MCF 10A (cell line): ENCODE data around the gene SLC9A3. TPM values are rescaled to one million over a fixed set of nuclear protein-coding genes. Genes with fewer than 3 reads are reported as not detected.

ENCODE experiments used
- BruUV-seq: library from RNA; stranded (reverse); fragments of 400-500 nt; replicated peaks from 2 replicates; lab custom pipeline; 2021; lab: Mats Ljungman, UMichigan
- CTCF ChIA-PET: fragments of 300-600 bp; sonication (Branson Sonifier 250); formaldehyde crosslinking; extraction: SDS; loops from one replicate; lab custom pipeline; 2021; ENCODE audit warnings: antibody characterized with exemption, inconsistent platforms; lab: Yijun Ruan, JAX
- POLR2A ChIA-PET: fragments of 300-600, 350-650 bp; sonication (Branson Sonifier 250); formaldehyde crosslinking; extraction: SDS; loops from one replicate; lab custom pipeline; 2020; ENCODE audit warnings: antibody characterized with exemption, inconsistent platforms; lab: Yijun Ruan, JAX
- DNase-seq: peaks from one replicate; pipeline ENCODE4 v3.0.0-alpha.2; 2018; ENCODE audit not compliant: unreplicated experiment
- H3K27ac Mint-ChIP-seq: one replicate; pipeline ENCODE4 v1.8.0; 2022; ENCODE audit warnings: mild to moderate bottlenecking, low read depth, mixed read lengths; ENCODE audit not compliant: unreplicated experiment
- H3K27me3 Mint-ChIP-seq: one replicate; pipeline ENCODE4 v1.8.0; 2022; ENCODE audit warnings: mixed read lengths; ENCODE audit not compliant: insufficient read depth, unreplicated experiment
- H3K36me3 Mint-ChIP-seq: one replicate; pipeline ENCODE4 v1.8.0; 2022; ENCODE audit warnings: mild to moderate bottlenecking, moderate library complexity, mixed read lengths; ENCODE audit not compliant: insufficient read depth, unreplicated experiment
- H3K4me1 Mint-ChIP-seq: one replicate; pipeline ENCODE4 v1.8.0; 2022; ENCODE audit warnings: mixed read lengths; ENCODE audit not compliant: insufficient read depth, unreplicated experiment
- H3K4me3 Mint-ChIP-seq: one replicate; pipeline ENCODE4 v1.8.0; 2022; ENCODE audit warnings: mild to moderate bottlenecking, moderate library complexity, mixed read lengths; ENCODE audit not compliant: unreplicated experiment
- H3K9me3 Mint-ChIP-seq: one replicate; pipeline ENCODE4 v1.8.0; 2022; ENCODE audit warnings: mixed read lengths; ENCODE audit not compliant: unreplicated experiment
- intact Hi-C: fragments of 100-400 bp; cut with micrococcal nuclease; formaldehyde crosslinking; loops from 2 replicates; pipeline ENCODE4 v1.14.1; 2022
- total RNA-seq: library from RNA; stranded (reverse); gene quantifications from 2 replicates; pipeline ENCODE4 v1.2.3, GENCODE V29; 2022
- TF ChIP-seq, protein P1 (sequence below): fragments of 200-600 bp; IDR thresholded peaks from one replicate; pipeline ENCODE4 v1.8.0; 2022; ENCODE audit warnings: antibody characterized with exemption, mild to moderate bottlenecking; ENCODE audit not compliant: unreplicated experiment

Gene SLC9A3
- total RNA-seq, 1 experiment from 2014 or later, result 1.0 TPM

DNA sequence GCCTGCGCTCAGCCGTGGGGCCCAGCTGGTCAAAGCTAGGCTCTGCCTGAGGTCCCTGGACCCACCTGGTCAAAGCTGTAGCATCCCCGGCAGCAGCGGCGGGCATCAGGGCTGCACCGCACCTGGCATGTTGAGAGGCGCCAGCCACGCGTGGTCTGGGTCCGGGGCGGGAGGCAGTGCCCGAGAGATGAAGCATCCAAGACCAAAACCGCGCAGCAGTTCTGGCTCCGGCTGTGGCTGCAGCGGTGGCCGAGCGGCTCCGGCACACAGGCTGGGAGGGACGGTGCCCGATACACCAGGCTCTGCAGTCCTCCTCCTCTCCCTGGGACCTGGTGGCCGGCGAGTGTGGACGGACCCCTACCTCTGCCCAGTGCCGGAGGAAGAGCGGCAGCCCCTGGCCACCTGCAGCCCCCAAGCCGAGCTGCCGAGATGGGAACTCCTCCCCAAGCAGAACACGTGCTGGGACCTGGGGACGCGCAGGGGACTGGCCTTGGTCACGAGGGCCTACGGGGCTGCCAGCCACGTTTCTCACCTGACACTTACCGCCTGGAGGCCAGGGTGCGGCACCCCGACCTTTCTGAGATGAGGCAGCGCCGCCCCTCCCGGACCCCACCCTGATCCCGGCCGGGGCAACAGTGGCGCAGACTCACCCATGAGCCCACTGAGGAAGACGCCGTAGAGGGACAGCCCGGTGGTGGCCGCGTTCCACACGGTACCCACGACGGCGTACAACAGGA, 33.0 kb downstream of the SLC9A3 start:
- intact Hi-C loops, result no loop called here
- H3K9me3 Mint-ChIP-seq, result no peaks in the 10 kb centered on the region
- H3K4me3 Mint-ChIP-seq, result no peak overlapping the region
- H3K27me3 Mint-ChIP-seq, result no peaks in the 10 kb centered on the region
- H3K36me3 Mint-ChIP-seq, result no peaks in the 10 kb centered on the region
- BruUV-seq, result no TSS peak
- no peak for DNase-seq
- POLR2A ChIA-PET, result interaction anchor here (1.7 kb wide), 1 partner anchor 25 kb away, joined by 3 read pairs; no protein-coding TSS in a partner anchor
- H3K27ac Mint-ChIP-seq, result no peak overlapping the region
- H3K4me1 Mint-ChIP-seq, result no peaks in the 10 kb centered on the region
- CTCF ChIA-PET, result no interaction called here
- TF ChIP-seq, protein P1, sequence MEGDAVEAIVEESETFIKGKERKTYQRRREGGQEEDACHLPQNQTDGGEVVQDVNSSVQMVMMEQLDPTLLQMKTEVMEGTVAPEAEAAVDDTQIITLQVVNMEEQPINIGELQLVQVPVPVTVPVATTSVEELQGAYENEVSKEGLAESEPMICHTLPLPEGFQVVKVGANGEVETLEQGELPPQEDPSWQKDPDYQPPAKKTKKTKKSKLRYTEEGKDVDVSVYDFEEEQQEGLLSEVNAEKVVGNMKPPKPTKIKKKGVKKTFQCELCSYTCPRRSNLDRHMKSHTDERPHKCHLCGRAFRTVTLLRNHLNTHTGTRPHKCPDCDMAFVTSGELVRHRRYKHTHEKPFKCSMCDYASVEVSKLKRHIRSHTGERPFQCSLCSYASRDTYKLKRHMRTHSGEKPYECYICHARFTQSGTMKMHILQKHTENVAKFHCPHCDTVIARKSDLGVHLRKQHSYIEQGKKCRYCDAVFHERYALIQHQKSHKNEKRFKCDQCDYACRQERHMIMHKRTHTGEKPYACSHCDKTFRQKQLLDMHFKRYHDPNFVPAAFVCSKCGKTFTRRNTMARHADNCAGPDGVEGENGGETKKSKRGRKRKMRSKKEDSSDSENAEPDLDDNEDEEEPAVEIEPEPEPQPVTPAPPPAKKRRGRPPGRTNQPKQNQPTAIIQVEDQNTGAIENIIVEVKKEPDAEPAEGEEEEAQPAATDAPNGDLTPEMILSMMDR, result no peak

DNA sequence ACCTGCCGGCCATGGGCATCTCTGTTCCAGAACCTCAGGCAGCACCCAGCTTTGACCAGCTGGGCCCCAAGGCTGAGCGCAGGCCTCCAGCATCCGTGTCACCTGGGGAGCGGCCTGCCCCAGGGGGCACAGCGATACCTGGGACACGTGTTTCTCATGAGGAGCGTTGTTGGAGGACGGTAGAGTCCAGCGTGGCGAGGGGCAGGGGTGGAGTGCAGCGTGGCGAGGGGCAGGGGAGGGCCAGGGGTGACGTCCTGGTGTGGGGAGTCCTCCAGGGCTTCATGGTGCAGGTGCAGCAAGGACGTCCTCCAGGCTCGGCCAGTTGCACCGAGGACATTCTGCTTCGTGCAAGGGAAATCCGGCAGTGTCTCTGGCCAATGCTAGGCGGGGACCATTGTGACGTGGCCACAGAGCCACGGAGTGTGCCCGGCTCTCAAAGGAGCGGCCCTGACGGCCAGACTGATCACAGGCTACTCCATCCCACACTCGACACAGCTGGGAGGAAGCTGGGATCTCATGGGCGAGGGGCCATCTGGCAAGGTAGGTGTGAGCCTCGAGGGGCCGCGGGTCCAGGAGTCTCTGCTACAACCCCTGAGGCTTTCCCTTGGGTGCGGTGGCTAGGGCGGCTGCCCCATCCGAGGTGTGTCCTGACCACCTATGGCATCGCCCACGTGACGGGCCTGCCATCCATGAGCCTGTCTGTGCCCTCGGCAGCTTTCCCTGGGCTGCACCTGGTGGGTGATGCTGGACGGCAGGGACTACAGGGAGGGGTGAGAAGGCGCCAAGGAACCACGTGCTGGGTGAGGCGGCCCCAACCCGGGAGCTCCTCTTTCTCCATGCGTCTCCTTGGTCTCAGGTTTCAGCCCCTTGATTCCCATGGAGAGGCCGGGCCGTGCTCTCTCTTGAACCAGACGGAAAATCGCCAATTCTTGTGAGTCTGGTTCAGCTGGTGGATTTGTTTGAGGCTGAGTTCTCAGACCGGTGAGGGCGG, 33.8 kb downstream of the SLC9A3 start:
- no TSS peak for BruUV-seq
- no peaks in the 10 kb centered on the region for H3K9me3 Mint-ChIP-seq
- TF ChIP-seq, protein P1, result no peak
- POLR2A ChIA-PET, result interaction anchor here (1.7 kb wide), 1 partner anchor 26 kb away, joined by 3 read pairs; no protein-coding TSS in a partner anchor
- intact Hi-C loops, result no loop called here
- no peak overlapping the region for H3K4me3 Mint-ChIP-seq
- no peaks in the 10 kb centered on the region for H3K36me3 Mint-ChIP-seq
- CTCF ChIA-PET, result interaction anchor here (0.6 kb wide), 1 partner anchor 16 kb away, joined by 4 read pairs; no protein-coding TSS in a partner anchor
- H3K4me1 Mint-ChIP-seq, result no peaks in the 10 kb centered on the region
- H3K27ac Mint-ChIP-seq, result no peak overlapping the region
- H3K27me3 Mint-ChIP-seq, result no peaks in the 10 kb centered on the region
- no peak for DNase-seq

DNA sequence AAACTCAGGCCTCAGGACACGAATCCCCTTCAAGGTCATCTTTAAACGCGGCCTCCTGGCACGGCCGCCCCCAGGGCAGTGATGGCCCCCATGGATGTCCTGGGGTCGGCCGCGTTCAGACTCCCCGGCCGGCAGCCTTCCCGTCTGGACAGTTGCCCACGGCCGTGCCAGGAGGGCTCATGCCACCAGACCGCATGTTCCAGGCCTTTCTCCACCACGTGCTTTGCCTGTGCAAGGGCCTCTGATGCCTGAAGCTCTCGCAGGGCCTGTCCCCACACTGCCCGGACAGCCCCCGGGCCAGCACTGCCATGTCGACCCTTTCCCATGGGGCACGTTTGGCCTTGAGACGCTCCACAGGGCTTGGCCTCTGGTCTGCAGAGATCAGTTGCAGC, 34.6 kb downstream of the SLC9A3 start:
- ChIA-PET POLR2A (interaction anchor here (1.7 kb wide), 1 partner anchor 27 kb away, joined by 3 read pairs; no protein-coding TSS in a partner anchor), CTCF (interaction anchor here (0.6 kb wide), 1 partner anchor 15 kb away, joined by 4 read pairs; no protein-coding TSS in a partner anchor)
- H3K4me1 Mint-ChIP-seq, result no peaks in the 10 kb centered on the region
- H3K27me3 Mint-ChIP-seq, result no peaks in the 10 kb centered on the region
- no peaks in the 10 kb centered on the region for H3K9me3 Mint-ChIP-seq
- TF ChIP-seq, protein P1, result no peak
- no TSS peak for BruUV-seq
- H3K36me3 Mint-ChIP-seq, result no peaks in the 10 kb centered on the region
- no peak for DNase-seq
- no peak overlapping the region for H3K4me3 Mint-ChIP-seq
- intact Hi-C loops, result no loop called here
- H3K27ac Mint-ChIP-seq, result no peak overlapping the region
